CD4-positive, alpha-beta T cell treated with Interleukin-6 for 4 hours (primary cell): Measurements from ENCODE around the gene KIAA1586.
"Not testable (repeated sequence)": the region's sequence is repeated elsewhere in the genome, so short reads cannot be mapped to it uniquely, and the experiment has no call there.

Experiments used
- DNase-seq: peaks from one replicate; pipeline ENCODE4 v3.0.0-alpha.2; 2020; ENCODE audit warnings: mixed read lengths

Gene KIAA1586

GRCh38 chr6:57047257-57047585 is 728 bp downstream of the KIAA1586 start:
- DNase-seq = not testable (repeated sequence)

GRCh38 chr6:57047859-57048258 is 1.4 kb downstream of the KIAA1586 start:
- not testable (repeated sequence) for DNase-seq

GRCh38 chr6:57048577-57048976 is 2.1 kb downstream of the KIAA1586 start:
- DNase-seq = no peak

DNA sequence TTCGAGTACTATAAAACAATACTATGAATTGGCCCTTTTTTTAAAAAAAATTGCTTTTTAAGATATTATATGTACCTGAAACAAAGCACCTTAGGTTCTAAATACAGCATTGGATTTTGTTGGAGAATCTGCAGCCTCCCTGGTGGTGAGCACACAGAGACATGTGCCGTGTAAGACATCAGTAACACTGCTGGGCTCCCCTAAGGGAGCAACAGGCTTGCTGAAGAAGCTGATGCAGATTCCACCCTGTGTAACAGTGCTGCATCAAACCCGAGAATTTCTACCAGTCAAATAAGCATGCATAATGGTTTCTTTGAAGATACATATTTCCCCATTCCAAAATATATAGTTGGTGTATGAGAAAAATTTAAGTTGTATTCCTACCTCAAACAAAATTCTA is 17.4 kb downstream of the KIAA1586 start:
- DNase-seq = no peak

DNA sequence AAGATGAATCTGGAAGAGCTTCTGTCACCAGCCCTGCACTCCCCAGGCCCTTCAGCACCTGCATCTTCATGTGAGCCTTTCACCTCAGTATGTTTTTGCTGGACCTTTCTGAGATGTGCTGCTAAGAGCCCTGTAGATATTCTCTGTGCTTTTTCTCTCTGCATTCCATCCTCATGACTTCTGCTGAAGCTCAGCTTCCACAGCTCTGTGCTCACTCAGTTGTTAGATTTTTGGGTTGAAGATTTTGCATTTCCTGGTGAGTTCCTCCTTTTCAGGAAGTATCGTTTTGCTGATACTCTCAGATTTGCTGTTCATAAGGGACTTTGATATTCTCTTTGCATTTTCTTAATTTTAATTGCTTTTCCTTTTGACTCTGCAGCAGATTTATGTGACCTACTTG is 18.3 kb downstream of the KIAA1586 start:
- no peak for DNase-seq

DNA sequence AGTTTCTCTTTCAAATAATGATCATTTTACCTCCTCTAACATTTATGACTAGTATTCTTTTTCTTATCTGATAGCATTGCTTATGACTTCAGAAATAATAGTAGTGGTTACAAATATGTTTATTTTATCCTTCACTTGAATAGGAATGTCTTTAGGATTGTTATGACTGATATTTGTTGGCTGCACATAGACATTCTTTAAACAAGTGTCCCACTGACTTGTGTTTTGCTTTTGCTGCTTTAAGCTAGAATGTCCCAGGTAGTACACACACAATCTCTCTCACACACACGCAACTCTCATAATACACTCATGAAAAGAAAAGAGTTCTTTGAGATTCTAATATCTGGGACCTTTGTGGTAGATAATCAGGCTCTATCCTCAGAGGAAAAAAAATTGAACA is 21.6 kb downstream of the KIAA1586 start:
- no peak for DNase-seq

GRCh38 chr6:57069228-57069627 is 22.7 kb downstream of the KIAA1586 start:
- DNase-seq = no peak

DNA sequence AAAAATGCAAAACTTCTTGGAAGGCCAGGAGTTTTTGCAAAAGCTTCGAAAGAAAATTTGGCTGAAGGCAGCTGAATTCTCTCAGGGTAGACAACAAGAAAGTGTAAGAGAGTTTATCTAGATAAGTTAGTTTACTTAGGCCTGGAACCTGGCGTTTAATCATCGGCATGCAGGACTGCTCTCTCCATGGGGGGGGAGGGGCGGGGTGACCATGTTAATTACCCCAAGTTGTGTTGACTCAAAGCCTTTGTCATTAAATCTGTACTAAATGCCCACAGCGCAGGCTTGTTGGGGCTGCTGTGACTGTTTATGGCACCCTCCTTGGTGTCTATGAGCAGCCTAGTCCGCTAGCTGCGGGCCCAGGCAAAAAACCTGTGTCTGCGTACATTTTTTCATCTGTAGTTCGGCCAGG is 23.4 kb downstream of the KIAA1586 start:
- no peak for DNase-seq

DNA sequence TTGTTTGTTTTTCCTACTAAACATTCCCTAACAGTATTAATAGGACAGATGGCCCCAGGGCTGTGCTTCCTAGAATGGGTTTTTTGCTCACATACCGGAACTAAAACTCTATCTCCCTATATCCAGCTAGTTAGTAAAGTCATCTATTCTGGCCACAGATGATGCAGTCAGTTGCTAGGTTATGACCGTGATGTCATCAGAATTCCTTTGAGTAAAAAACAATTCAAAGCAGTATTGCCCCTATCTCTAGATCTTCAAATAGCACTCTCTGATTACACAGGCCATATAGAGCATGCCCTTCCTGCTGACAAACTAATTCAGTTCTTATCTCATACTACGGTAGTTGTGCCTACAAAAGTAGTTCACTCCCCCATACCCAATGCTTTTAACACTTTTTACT is 25.6 kb downstream of the KIAA1586 start:
- no peak for DNase-seq

GRCh38 chr6:57074383-57074782 is 27.9 kb downstream of the KIAA1586 start:
- DNase-seq = no peak

- DNase-seq = no peak
Observed at GRCh38 chr6:57075092-57075491, 28.6 kb downstream of the KIAA1586 start.

- no peak for DNase-seq
Observed at GRCh38 chr6:57078531-57079207, 32.2 kb downstream of the KIAA1586 start.

DNA sequence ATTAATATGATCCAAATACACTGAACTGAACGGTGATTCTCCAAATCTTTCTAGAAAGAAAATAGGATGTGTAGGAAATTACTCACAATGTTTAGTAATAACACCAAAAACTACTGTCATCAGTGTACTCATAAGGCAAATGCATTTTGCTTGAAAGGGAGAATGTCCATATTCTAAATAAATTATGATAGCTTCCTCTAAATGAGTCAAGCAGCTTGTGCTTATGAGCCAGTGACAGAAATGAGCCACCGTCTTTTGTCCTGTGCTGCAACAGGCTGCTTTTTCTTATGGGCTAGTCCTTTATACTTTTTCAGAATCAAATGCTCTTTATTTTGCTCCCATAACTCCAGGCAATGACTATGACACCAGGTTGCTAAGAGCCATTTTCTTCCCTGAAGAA is 39.0 kb downstream of the KIAA1586 start:
- no peak for DNase-seq

DNA sequence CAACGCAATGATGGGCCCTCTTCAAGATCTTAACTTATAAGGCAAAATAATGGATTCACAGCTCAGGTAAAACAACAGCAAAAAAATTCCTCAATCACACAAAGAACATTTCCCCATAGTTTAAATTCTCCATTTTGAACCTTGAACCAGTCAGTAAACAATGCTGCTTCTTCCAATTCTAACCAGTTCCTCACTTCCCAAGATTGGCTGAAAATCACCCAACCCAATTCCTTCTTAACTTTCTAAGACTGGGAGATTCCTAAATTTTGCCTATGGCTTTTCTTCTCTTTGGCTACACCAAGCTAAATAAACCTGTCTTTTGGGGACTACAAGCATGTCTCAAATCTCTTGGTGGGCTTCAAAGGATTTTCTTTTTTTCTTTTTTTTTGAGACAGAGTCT is 40.4 kb downstream of the KIAA1586 start:
- DNase-seq = no peak

DNA sequence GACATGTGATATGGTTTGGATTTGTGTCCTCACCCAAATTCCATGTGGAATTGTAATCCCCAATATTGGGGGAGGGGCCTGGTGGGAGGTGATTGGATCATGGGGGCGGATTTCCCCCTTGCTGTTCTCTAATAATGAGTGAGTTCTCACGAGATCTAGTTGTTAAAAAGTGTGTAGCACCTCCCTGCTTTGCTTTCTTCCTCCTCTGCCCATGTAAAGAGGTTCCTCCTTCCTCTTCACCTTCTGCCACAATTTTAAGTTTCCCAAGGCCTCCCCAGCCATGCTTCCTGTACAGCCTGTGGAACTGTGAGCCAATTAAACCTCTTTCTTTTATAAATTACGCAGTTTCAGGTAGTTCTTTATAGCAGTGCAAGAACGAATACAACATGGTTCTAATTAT is 41.4 kb downstream of the KIAA1586 start:
- DNase-seq = no peak

- no peak for DNase-seq
Observed at GRCh38 chr6:57089265-57089664, 42.8 kb downstream of the KIAA1586 start.

DNA sequence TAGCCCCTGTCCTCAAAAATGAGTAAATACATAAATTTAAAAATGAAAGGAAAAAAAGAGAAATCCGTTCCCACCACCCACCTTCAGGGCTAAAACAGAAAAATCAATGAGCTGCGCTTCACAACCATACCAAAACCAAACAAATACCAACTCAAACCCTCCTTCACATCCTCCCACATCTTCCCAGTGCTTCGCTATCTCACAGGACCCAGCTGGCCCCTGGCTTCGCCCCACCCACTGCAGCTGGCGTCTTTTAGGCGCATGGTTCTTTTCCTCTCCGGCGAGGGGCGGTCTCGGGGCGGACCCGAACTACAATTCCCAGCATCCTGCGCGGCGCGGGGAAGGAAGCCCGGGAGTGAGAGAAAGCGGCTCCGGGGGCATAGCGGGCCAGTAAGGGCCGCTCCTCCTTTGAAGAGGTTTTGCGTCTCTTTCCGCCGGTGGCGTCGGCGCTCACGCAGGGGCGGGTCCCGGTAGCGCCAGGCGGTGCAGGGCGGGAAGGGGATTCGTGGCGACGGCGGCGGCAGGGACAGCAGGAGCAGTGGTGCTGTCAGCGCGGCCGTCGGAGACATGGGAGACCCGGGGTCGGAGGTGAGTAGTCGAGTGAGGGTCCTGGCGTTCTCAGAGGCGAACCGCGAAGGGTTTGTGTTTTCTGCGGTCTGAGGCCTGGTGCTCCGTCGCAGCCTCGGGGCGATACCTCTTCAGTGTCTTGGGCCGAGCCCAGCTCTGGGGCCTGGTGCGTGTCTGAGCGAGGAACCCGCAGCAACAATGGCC is 43.4 kb downstream of the KIAA1586 start, which contains the start of gene ZNF451:
TSS of gene ZNF451 (plus strand) at position 502 of the 771 bp plus-strand sequence. CDS start at position 568, 66 bp downstream.
- DNase-seq = peak; percentile 97

DNA sequence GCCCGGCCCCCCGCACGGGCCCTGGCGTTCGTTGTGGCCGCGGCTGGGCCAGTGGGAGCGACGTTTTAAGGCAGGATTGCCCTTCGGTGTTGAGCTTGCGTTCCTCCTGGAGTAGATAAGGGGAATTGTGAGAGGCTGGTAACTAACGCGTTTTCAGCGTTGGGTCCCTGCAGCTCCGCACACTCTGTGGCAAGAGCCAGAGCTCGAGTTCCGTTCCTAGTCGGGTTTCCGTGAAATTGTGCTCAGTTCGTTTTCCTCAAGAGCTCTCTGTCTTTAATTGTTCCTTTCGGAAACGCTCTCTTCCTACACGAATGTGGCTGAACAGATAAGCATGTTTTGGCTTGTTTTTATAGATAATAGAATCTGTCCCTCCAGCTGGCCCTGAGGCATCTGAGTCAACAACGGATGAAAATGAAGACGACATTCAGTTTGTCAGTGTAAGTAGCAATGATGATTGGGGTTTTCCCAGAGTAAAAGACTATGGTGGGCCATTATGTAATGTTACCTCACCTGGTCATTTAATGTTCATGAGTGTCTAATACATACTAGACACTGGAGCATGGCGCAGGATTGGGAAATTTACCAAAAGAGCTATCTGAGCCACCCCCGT is 44.1 kb downstream of the KIAA1586 start:
- not testable (repeated sequence) for DNase-seq

- DNase-seq = not testable (repeated sequence)
Observed at GRCh38 chr6:57091375-57091774, 44.9 kb downstream of the KIAA1586 start.

- DNase-seq = no peak
Observed at GRCh38 chr6:57094689-57095088, 48.2 kb downstream of the KIAA1586 start.

DNA sequence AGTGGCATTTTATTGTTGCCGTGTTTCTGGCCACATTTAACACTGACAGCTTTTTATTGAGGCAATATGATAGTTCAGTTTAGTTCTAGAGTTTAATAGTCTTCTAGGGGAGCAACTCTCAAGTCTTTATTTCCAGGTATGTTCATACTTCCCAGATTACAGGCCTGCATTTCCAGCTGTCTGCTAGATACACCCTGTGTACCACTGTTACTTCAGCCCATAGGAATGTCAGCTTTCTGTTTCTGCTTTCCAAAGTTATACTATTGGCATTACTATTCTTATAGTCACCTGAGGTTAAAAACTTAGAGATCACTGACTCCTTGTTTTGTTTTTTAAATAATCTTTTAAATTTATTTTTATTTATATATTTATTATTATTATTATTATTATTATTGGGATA is 51.1 kb downstream of the KIAA1586 start:
- DNase-seq = no peak

GRCh38 chr6:57102976-57103375 is 56.5 kb downstream of the KIAA1586 start:
- DNase-seq = no peak

GRCh38 chr6:57104336-57104735 is 57.8 kb downstream of the KIAA1586 start:
- DNase-seq = no peak
